NB4 (cell line): ENCODE measurements around the gene CDH9.

Experiments
- CTCF ChIP-seq: IDR thresholded peaks from one replicate; pipeline ENCODE4 v1.5.1; 2012; ENCODE audit warnings: low read depth, low read length
- MYC ChIP-seq: IDR thresholded peaks from 2 replicates; pipeline ENCODE4 v1.6.1; 2011; ENCODE audit warnings: low read depth, low read length
- POLR2A ChIP-seq: IDR thresholded peaks from 2 replicates; pipeline ENCODE4 v1.6.1; 2011; ENCODE audit warnings: mild to moderate bottlenecking; ENCODE audit not compliant: insufficient read length; ENCODE audit errors: extremely low read depth
- TF ChIP-seq, protein P1 (sequence below): IDR thresholded peaks from 2 replicates; pipeline ENCODE4 v1.6.1; 2011; ENCODE audit warnings: low read depth, low read length

DNA sequence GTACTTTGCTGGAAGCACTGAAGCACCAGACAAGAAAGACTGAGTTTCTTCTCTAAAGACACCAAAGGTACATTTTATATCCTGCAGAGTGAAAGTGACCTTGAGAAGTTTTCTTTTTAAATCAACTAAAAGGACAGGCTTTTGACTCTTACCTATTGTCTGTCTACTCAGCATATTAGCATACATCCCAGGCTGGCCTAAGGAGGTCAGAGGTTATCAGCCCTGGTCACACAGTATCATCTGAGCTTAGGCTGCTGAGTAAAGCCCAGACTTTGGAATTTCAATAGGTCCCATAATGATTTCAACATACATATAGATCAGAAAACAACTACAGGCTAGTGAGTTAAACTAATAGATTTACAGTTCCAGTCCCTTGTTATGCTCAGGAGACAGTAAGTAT, 10.1 kb upstream of the CDH9 start:
- no peak for TF ChIP-seq POLR2A
- TF ChIP-seq CTCF: no peak
- TF ChIP-seq, protein P1, sequence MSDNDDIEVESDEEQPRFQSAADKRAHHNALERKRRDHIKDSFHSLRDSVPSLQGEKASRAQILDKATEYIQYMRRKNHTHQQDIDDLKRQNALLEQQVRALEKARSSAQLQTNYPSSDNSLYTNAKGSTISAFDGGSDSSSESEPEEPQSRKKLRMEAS: no peak
- no peak for TF ChIP-seq MYC
